Activated CD4-positive, CD25-positive, alpha-beta regulatory T cell (primary cell): ENCODE data around the gene PCDH1.
"Not testable (repeated sequence)": the region's sequence is repeated elsewhere in the genome, so short reads cannot be mapped to it uniquely, and the experiment has no call there.

Source experiments
- DNase-seq, 4 experiments: peaks; one replicate each; lab custom pipeline; 2025; lab: John Stamatoyannopoulos, UW

PCDH1 gene

DNA sequence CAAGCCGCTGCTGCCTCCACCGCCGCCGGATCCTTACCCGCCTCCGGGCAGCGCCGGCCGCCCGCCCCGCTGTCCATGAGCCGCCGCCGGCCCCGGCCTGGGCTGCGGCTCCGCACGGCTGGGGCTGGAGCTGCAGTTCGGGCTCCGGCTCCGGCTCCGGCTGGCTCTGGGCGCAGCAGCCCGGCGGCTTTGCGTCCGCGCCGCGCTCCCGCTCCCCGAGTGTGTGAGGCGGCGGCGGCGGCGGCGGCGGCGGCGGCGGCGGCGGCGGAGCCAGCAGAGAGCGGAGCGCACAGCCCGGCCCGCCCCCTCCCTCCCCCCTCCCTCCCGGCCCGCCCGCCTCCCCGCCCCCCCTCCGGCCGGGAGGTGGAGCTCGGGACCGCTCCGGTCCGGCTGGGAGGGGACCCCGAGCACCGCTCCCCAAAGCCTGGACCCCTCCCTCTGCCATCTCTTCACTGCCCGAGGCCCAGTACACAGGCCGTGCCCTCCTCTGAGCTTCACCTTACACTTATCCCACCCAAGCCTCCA lies at the start of gene PCDH1:
PCDH1 (minus strand) TSS at position 225 of the 525 bp plus-strand sequence; CDS start at position 77, 148 bp downstream.
- no peak for DNase-seq

GRCh38 chr5:141926434-141926833 lies 48.2 kb upstream of the PCDH1 start:
- no peak for DNase-seq

- peak; percentile 72 to 92 (median 83) for DNase-seq
Observed at GRCh38 chr5:141923448-141924313, 45.5 kb upstream of the PCDH1 start, which contains the start of gene DELE1. DELE1 (plus strand) TSS chr5:141923871; CDS start chr5:141923942, 71 bp downstream.

GRCh38 chr5:141922827-141923447 lies 44.7 kb upstream of the PCDH1 start:
- DNase-seq: not testable (repeated sequence)

GRCh38 chr5:141920771-141921170 lies 42.6 kb upstream of the PCDH1 start:
- DNase-seq: no peak

DNA sequence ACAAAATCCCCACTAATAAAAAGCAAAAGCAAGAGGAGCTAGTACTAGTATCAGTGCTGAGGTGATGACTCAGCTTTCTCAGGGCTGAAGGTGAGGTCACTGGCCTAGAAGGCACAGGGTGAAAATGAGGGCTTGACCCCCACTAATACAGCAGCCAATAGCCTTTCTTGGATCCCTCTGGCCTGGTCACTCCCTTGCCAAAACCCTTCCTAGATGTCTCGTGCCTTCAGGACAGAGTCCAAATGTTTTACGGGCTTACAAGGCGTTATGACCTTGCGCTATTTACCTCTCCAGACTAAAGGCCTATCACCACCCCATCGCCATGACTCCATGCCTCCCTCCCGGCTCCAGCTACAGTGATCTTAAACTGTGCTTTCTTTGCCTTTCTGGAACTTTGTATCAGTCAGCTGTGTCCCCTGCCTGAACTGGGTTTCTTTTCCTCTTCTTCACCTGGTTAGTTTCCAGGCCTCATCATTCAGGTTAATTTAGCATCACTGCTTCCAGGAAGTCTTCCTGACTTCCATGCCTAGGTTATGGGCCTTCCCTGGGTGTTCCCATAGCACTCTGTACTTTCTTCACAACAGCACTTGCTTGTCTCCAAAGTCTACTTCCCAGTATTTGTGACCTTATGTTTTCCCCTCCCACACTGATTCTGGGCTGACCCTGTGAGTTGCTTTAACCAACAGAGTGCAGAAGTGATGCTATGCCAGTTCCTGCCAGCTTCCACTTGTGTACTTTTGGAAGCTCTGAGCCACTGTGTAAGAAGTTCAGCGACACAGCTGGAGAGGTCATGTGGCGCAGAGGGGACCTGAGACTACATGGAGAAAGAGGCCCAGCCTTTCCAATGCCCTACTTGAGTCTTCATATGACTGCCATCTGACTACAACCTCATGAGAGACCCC lies 41.3 kb upstream of the PCDH1 start:
- no peak for DNase-seq

- no peak for DNase-seq
Observed at GRCh38 chr5:141917760-141918159, 39.5 kb upstream of the PCDH1 start.

DNA sequence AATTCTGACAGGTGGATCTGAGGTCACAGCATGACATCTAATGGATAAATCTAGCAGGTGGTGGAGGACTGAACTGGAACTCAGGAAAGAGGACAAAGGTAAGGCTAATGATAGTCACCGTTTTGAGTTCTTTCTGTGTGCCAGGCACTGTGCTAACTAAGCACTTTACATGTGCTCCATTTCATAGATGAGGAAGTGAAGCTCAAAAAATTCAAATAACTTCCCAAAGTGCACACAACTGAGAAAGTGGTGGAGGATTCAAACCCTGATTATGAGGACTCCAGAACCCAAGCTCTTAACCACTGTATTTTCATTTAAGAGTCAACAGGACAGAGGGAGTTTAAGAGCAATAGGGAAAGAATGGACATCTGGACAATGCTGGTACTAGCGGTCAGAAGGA lies 38.3 kb upstream of the PCDH1 start:
- DNase-seq: no peak

DNA sequence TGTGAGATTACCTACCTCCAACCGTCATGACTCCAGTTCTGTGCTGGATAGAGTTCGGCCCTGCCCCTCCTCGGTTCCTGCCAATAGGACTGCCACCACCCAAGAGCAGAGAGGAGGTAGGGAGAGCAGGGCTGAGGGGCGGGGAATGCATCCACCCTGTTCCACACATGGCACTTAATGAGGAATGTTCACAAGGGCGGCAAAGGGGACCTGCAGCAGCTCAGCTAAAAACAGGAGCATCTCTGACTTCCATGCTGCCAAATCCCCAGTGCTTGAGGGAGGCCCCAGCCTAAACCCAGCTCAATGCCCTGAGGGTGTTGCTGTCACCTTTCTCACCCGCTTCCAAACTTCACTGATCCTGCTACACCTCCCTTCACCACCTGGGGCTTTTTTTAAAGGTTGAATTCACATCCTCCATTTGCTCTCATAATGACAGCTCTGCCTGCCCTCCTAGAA lies 37.7 kb upstream of the PCDH1 start:
- DNase-seq: no peak

- DNase-seq: no peak
Observed at GRCh38 chr5:141914797-141915196, 36.6 kb upstream of the PCDH1 start.

DNA sequence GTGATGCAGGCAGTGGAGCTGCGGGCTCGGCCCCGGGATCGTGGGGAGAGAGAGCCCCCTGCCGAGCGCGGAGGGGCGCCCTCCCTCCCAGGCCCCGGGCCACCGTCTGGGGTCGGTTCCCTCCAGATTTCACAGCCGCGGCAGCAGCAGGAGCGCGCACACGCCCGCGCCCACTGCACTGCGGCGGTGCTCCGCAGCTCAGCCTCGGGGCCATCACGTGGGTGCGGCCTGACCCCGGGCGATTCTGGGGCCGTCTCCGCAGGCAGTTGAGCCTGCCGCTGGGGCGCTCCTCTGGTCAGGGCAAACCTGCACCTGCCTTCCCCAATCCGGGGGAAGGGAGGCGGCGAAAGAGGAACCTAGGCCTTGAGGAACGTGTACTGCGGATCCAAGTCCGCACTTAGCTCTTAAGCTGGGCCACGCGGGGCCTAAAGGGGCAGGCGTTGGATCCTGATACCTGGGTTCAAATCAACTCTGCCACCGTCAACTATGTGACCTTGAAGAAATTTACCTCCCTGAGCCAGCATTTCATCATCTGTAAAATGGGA lies 36.1 kb upstream of the PCDH1 start:
- no peak for DNase-seq

DNA sequence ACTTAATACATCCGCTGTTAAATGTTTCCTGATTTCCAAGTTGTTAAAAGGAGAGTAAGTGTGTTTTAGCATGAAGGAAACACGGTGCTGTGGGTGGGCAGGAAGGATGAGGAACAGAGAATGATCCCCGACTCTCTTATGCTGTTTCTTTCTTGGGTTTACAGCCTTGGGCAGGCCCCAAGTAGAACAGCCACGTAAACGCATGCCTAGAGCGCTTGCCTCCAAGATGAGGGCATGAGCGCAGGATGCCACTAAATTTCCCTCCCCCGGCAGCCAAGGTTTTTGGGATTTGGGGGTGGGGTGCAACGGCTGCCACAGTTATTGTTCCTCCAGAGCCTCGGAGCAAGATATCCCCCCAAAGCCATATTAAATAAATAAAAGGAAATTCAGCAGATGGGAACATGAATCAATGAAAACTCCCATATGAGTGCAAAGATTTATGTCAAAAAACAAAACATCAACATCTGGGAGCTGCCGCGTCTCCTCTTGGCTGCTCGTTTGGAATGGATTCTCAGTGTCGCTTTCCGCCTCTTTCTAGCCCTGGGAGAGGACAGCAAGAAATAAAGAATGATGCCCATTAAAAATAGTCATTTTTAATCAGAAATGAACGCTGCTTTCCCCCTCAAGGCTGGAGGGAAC lies 35.5 kb upstream of the PCDH1 start:
- DNase-seq: no peak

- DNase-seq: no peak
Observed at GRCh38 chr5:141910271-141910673, 32.1 kb upstream of the PCDH1 start.

- no peak for DNase-seq
Observed at GRCh38 chr5:141909212-141909611, 31.0 kb upstream of the PCDH1 start.

DNA sequence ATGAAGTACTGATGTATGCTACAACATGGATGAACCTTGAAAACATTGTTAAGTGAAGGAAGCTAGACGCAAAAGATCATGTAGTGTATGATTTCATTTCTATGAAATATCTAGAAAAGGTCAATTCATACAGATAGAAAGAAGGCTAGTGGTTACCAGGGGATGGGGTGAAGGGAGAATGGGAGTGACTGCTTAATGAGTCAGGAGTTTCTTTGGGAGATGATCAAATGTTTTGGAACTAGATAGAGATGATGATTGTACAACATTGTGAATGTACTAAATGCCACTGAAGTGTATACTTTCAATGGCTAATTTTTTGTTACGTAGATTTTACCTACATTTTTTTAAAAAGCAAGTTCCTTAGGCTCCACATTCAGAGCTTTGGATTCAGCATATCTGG lies 30.6 kb upstream of the PCDH1 start:
- no peak for DNase-seq

DNA sequence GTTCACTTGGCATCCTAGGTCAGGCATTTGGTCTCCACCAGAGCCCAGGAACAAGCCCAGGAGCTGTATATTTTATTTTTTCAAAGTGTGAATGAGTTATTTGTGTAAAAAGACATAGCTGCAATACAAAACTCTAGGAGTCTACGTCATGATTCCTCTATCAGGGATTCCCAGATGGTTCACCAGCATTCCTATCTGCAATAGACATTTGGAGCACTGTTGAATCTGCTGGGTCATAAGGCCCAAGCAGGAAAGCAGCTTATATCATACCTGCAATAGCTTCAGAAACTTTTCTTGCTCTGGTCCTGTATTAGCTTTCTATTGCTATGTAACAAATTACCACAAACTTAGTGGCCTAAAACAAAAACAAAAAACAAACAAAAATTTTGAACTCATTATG lies 28.8 kb upstream of the PCDH1 start:
- DNase-seq: no peak

DNA sequence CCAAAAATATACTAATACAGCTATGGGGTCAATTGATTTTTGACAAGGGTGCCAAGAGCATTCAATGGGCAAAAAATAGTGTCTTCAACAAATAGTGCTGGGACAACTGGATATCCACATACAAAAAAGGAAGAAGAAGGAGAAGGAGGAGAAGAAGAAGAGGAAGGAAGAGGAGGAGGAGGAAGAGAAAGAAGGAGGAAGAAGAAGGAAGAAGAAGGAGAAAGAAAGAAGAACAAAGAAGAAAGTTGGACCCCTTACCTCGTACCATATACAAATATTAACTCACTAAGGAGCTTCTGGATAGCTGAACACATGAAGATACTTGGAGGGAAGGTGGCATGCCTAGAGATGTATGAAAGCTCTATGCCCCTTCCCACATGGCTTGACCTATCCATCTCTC lies 28.3 kb upstream of the PCDH1 start:
- DNase-seq: no peak

GRCh38 chr5:141904551-141904950 lies 26.3 kb upstream of the PCDH1 start:
- DNase-seq: no peak

- DNase-seq: no peak
Observed at GRCh38 chr5:141903261-141903660, 25.1 kb upstream of the PCDH1 start.

DNA sequence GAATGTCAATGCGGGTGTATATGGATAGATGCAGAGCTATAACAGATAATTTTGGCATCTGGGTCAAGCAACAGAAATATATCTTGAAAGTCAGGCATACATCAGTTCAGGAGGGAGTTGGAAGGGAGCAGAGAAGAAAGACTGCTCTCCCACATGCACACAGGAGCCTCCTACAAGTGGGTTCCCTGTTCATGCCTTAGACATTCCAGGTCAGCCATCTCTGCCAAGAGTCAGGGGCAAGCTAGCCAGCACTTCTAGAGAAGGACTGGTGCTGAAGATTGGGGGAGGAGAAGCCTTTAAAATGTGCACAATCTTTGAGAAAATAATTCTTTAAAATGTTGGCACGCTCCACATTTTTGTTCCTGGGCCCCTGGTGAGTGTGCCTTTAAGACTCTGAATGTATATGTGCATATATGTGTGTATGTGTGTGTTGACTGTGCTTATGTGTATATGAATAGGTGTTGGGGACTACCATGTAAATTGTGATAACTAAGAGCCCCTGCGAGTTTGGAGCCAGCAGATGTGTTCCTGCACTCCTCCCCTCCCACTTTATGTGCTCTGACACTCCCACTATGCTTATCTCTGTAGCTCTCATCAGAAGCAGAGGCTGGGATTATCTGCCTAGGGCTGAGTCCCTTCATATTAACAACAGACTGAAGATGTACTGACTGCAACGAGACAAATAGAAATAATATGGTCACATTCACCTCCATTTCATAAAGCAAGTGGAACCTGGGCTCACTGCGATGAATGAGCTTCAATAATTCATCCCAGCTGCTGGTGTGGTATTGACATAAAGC lies 24.0 kb upstream of the PCDH1 start:
- no peak for DNase-seq
